ENCODE measurements around the gene VMP1. TPM values are rescaled to one million over a fixed set of nuclear protein-coding genes. Genes with fewer than 3 reads are reported as not detected.
"Not testable (repeated sequence)": the region's sequence is repeated elsewhere in the genome, so short reads cannot be mapped to it uniquely, and the experiment has no call there.

Gene VMP1
- total and polyA plus RNA-seq, 5 experiments from 2014 or later = 39.8 to 65.1 (median 57.1) TPM

DNA sequence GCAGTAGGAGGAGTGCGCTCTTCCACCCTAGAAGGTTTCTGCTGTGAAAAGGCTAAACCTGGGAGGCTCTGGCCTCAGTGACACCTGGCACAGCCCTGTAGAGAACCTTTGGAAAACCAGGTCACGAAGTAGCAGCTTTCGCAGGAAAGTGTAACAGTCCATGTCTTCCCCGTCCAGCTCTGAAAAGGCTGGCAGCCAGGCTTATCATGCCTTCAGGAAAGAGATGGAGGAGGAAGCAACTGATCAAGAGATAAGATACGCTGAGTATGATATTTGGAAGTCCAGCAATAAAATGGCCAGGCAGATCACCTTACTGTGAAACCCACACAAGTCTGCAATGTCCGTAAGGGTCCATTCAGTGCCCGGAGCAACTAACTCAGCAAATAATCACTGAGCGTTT is 163.0 kb downstream of the VMP1 start:
- Mint-ChIP-seq H3K4me3 (no peak overlapping the region), H3K27me3 (no peaks in the 10 kb centered on the region), H3K27ac (peak overlapping the region in 3 of 10 donors; percentile 46 to 77 (median 56)), H3K36me3 (peaks cover 0 to 74% (median 10%) of the 10 kb centered on the region in 3 donors), H3K4me1 (peaks cover 0 to 4% (median 1%) of the 10 kb centered on the region in 4 donors), H3K9me3 (no peaks in the 10 kb centered on the region)
- DNase-seq (no peak), ATAC-seq (no peak)
- POLR2A ChIA-PET = interaction anchor here (0.7 to 1.2 kb wide), 2 partner anchors 22 to 58 kb away, joined by 3 to 4 read pairs; no protein-coding TSS in a partner anchor

DNA sequence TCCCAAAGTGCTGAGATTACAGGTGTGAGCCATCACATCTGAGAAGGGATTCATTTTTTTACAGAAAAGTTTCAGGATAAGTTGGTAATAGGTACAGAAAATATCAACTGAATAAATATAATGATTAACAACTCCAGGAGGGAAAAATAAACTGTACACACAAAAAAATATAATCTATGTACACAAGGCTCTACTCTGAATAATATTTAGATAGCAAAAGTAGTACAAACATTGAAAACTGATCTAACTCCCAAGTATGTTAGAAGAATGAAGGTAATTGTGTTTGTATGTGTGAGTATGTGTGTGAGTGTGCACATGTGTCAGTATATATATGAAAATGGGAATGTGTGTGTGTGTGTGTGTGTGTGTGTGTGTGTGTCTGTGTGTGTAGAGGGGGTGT is 164.9 kb downstream of the VMP1 start:
- H3K9me3 Mint-ChIP-seq = no peaks in the 10 kb centered on the region
- peaks cover 0 to 78% (median 9%) of the 10 kb centered on the region in 3 donors for H3K36me3 Mint-ChIP-seq
- H3K27me3 Mint-ChIP-seq = no peaks in the 10 kb centered on the region
- POLR2A ChIA-PET = interaction anchor here (0.6 kb wide), 1 partner anchor 419 kb away, joined by 3 read pairs; no protein-coding TSS in a partner anchor
- H3K4me3 Mint-ChIP-seq = no peak overlapping the region
- peak overlapping the region in 3 of 10 donors; percentile 14 to 30 (median 18) for H3K27ac Mint-ChIP-seq
- ATAC-seq (no peak), DNase-seq (no peak)
- peaks cover 0 to 6% (median 1%) of the 10 kb centered on the region in 4 donors for H3K4me1 Mint-ChIP-seq

DNA sequence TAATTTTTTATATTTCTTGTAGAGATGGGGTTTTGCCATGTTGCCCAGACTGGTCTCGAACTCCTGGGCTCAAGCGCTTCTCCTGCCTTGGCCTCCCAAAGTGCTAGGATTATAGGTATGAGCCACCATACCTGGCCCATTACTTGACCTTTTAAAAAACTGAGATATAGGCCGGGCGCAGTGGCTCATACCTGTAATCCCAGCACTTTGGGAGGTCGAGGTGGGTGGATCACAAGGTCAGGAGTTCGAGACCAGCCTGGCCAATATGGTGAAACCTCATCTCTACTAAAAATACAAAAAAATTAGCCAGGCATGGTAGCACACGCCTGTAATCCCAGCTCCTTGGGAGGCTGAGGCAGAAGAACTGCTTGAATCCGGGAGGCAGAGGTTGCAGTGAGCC is 166.0 kb downstream of the VMP1 start:
- DNase-seq, H3K27me3 Mint-ChIP-seq, H3K4me1 Mint-ChIP-seq, POLR2A ChIA-PET, H3K4me3 Mint-ChIP-seq, H3K27ac Mint-ChIP-seq, ATAC-seq, H3K9me3 Mint-ChIP-seq: not testable (repeated sequence)
- H3K36me3 Mint-ChIP-seq = peaks cover 4 to 81% (median 13%) of the 10 kb centered on the region in 3 donors

DNA sequence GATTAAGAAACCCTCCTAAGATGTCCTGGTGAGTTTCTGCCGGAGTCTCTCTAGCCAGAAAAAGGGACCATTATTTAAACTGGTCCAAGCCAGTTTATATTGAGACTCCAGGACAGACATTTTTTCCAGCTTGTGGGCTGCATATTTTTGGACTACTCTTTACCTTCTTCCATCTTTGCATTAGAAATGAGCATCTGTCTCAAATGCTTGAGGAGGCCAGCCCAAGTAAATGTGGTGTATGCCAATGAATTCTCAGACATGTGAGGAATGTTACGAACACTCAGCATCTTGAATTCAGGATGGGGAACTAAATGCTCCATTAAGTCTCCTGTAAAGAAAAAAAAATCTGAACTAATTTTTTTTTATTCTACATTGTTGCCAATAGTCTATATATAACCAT is 166.9 kb downstream of the VMP1 start:
- no peaks in the 10 kb centered on the region for H3K9me3 Mint-ChIP-seq
- no peak for ATAC-seq
- H3K4me1 Mint-ChIP-seq = peaks cover 0 to 5% (median under 1%) of the 10 kb centered on the region in 4 donors
- DNase-seq = no peak
- peaks cover 4 to 81% (median 12%) of the 10 kb centered on the region in 3 donors for H3K36me3 Mint-ChIP-seq
- POLR2A ChIA-PET = no interaction called here
- H3K27ac Mint-ChIP-seq = no peak overlapping the region
- H3K27me3 Mint-ChIP-seq = no peaks in the 10 kb centered on the region
- no peak overlapping the region for H3K4me3 Mint-ChIP-seq

DNA sequence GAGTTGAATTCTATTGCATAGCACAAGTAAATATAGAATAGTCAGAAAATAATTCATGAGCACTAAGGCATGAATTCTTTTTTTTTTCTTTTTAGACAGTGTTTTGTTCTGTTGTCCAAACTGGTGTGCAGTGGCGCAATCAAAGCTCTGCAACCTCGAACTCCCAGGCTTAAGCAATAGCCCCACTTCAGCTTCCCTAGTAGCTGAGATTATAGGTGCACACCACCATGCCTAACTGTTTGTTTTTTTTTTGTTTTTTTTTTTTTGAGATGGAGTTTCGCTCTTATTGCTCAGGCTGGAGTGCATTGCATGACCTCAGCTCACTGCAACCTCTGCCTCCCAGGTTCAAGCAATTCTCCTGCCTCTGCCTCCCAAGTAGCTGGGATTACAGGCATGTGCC is 168.7 kb downstream of the VMP1 start:
- Mint-ChIP-seq H3K36me3 (peaks cover 4 to 81% (median 10%) of the 10 kb centered on the region in 3 donors), H3K27ac (peak overlapping the region in 2 of 10 donors; percentile 5 to 40), H3K4me1 (peaks cover 0 to 2% (median under 1%) of the 10 kb centered on the region in 4 donors), H3K4me3 (no peak overlapping the region), H3K27me3 (no peaks in the 10 kb centered on the region), H3K9me3 (no peaks in the 10 kb centered on the region)
- ATAC-seq (no peak), DNase-seq (no peak)
- POLR2A ChIA-PET = no interaction called here

DNA sequence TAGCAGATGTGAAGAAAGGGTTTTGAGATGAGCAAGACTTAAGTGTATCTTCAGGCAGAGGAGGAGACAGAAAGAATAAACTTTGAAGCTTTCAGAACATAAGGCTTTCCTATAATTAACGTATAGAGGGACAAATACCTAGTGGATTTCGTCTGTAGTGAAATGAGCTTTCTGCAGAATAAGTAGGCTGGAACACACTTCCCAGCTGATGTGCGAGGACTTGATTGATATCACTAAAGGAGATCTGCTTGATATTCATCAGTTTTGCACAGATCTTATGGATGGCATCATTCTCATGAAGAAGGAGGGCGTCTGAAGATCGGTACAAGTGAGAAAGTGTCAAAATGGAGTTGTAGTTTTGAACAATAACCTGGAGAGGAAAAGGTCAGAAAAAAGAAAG is 170.5 kb downstream of the VMP1 start:
- no peak overlapping the region for H3K4me3 Mint-ChIP-seq
- H3K9me3 Mint-ChIP-seq = no peaks in the 10 kb centered on the region
- H3K36me3 Mint-ChIP-seq = peaks cover 4 to 82% (median 12%) of the 10 kb centered on the region in 3 donors
- no peaks in the 10 kb centered on the region for H3K27me3 Mint-ChIP-seq
- peak overlapping the region in 3 of 10 donors; percentile 11 to 71 (median 29) for H3K27ac Mint-ChIP-seq
- ATAC-seq = no peak
- POLR2A ChIA-PET = no interaction called here
- DNase-seq = no peak
- peaks cover 0 to 2% (median under 1%) of the 10 kb centered on the region in 4 donors for H3K4me1 Mint-ChIP-seq

DNA sequence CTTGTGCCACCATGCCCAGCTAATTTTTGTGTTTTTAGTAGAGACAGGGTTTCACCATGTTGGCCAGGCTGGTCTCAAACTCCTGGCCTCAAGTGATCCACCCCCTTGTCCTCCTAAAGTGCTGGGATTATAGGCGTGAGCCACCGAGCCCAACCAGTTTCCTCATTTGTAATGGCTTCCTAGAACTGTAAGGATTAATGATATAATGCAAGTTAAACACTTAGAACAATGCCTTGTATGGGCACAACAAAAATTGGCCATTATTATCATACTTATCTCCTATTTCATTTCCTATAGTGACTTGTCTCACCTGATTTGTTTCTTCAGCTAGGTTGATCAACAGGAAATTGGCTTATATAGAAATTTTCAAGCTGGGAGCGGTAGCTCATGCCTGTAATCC is 171.2 kb downstream of the VMP1 start:
- DNase-seq = no peak
- Mint-ChIP-seq H3K4me1 (peaks cover 0 to 2% (median under 1%) of the 10 kb centered on the region in 4 donors), H3K36me3 (peaks cover 4 to 81% (median 12%) of the 10 kb centered on the region in 3 donors), H3K27ac (no peak overlapping the region), H3K27me3 (no peaks in the 10 kb centered on the region), H3K4me3 (no peak overlapping the region), H3K9me3 (no peaks in the 10 kb centered on the region)
- no peak for ATAC-seq
- POLR2A ChIA-PET = interaction anchor here (0.7 kb wide), 2 partner anchors 100 to 539 kb away, joined by 3 to 7 read pairs; no protein-coding TSS in a partner anchor

DNA sequence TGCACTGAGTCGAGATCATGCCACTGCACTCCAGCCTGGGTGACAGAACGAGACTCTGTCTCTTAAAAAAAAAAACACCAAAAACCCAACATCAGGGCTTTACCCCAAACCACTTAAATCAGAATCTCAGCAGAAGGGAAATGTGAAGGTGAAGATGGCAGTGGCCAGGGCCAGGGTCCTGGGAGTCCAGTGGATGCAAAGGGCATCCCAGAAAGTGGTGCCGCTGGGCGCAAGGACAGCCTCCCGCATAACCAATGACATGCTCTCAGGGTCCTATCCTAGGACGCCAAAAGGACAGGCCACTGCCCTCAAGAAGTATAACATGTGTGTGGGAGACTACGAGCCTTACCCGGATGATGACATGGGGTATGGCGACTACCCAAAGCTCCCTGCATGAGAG is 177.4 kb downstream of the VMP1 start:
- DNase-seq = no peak
- Mint-ChIP-seq H3K4me3 (no peak overlapping the region), H3K36me3 (peaks cover 0 to 89% (median 13%) of the 10 kb centered on the region in 3 donors), H3K27me3 (no peaks in the 10 kb centered on the region), H3K9me3 (no peaks in the 10 kb centered on the region), H3K4me1 (peaks cover 8 to 28% (median 17%) of the 10 kb centered on the region in 4 donors), H3K27ac (peak overlapping the region in 1 of 10 donors; percentile 9)
- POLR2A ChIA-PET = no interaction called here
- no peak for ATAC-seq

DNA sequence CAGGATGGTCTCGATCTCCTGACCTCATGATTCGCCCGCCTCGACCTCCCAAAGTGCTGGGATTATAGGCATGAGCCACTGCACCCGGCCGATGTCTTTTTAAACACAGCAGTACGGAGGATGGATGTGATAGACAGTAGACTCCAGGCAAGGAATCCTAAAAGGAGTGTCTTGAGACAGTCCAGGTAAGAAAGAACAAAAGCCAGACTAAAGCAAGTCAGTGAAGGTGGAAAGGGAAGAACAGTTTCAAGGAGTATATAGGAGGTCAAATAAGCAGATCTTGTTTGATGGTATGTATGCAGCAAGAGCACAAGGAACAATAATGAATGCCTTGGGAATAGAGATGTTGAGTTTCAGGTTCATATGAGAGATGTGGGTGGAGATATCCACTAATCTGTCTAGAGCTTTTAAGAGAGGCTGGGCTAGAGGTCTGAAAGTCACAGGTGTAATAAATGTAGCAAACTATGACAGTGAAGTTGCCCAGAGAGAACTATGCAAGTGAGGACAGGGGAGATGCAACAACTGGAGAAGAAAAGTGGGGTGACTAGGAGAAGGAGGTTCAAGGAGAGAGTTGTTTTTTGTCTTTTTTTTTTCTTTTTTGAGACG is 180.8 kb downstream of the VMP1 start:
- Mint-ChIP-seq H3K9me3 (no peaks in the 10 kb centered on the region), H3K27me3 (no peaks in the 10 kb centered on the region), H3K4me3 (peak overlapping the region in 5 of 10 donors; percentile 3 to 80 (median 42)), H3K27ac (peak overlapping the region in 8 of 10 donors; percentile 1 to 89 (median 60)), H3K36me3 (peaks cover 5 to 74% (median 11%) of the 10 kb centered on the region in 3 donors), H3K4me1 (peaks cover 19 to 52% (median 41%) of the 10 kb centered on the region in 4 donors)
- DNase-seq (no peak), ATAC-seq (no peak)
- POLR2A ChIA-PET = no interaction called here

DNA sequence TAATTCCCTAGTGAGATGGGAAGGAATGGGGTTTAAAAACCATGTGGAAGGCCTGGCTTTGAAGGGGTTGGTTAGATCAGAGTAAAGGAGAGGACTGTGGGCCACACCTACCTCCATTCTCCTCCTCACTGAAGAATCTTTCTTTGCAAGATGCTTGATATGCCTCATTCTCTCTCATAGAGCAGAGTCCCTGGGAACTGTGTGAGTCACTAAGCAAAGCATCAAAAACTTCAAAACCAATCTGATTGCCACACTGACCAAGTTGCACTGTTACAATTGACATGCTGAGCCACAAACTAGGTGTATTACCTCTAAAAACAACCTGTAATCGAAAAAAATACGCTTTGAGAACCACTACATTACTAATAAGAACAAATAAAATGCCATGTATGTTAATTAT is 183.3 kb downstream of the VMP1 start:
- peaks cover 26 to 68% (median 59%) of the 10 kb centered on the region in 4 donors for H3K4me1 Mint-ChIP-seq
- DNase-seq = no peak
- H3K9me3 Mint-ChIP-seq = no peaks in the 10 kb centered on the region
- H3K27ac Mint-ChIP-seq = peak overlapping the region in 9 of 10 donors; percentile 17 to 89 (median 67)
- peaks cover 5 to 52% (median 8%) of the 10 kb centered on the region in 3 donors for H3K36me3 Mint-ChIP-seq
- POLR2A ChIA-PET = no interaction called here
- no peaks in the 10 kb centered on the region for H3K27me3 Mint-ChIP-seq
- H3K4me3 Mint-ChIP-seq = peak overlapping the region; percentile 11 to 100 (median 98)
- no peak for ATAC-seq

Small RNAs within 50 kb of the gene (microRNA-seq; reads per million reads assigned to microRNA genes)
- 68,026 reads per million, percentile 99 among the genes with 10 or more reads in this experiment for gene MIR21 (ENCODE audit: borderline microRNAs expressed)

Other genes starting within 250 kb of the VMP1 start
- gene DHX40, start 142.0 kb upstream of the VMP1 start, total RNA-seq = 10 to 100 TPM; 33.8 to 34.8 TPM
- 10 to 100 TPM; 23.6 to 25.9 (median 24.0) TPM for gene DHX40, start 142.0 kb upstream of the VMP1 start, polyA plus RNA-seq
- 10 to 100 TPM; 89.6 to 94.9 TPM for gene CLTC, start 87.8 kb upstream of the VMP1 start, total RNA-seq
- gene CLTC, start 87.8 kb upstream of the VMP1 start, polyA plus RNA-seq = 10 to 100 TPM; 19.5 to 31.2 (median 23.7) TPM
- 10 to 100 TPM; 16.2 to 17.3 TPM for gene PTRH2, start 224 bp upstream of the VMP1 start, total RNA-seq
- 10 to 100 TPM; 14.4 to 19.7 (median 17.8) TPM for gene PTRH2, start 224 bp upstream of the VMP1 start, polyA plus RNA-seq
- 10 to 100 TPM; 33.5 to 36.7 TPM for gene TUBD1, start 185.3 kb downstream of the VMP1 start, total RNA-seq
- gene TUBD1, start 185.3 kb downstream of the VMP1 start, polyA plus RNA-seq = 10 to 100 TPM; 16.9 to 24.0 (median 17.0) TPM
- 10 to 100 TPM; 65.9 to 79.4 TPM for gene RPS6KB1, start 185.5 kb downstream of the VMP1 start, total RNA-seq
- gene RPS6KB1, start 185.5 kb downstream of the VMP1 start, polyA plus RNA-seq = 10 to 100 TPM; 22.7 to 31.5 (median 23.5) TPM

All from naive thymus-derived CD8-positive, alpha-beta T cell (primary cell).